Tibial nerve (tissue), 4 donors: ENCODE data around the gene KRT85. TPM values are rescaled to one million over a fixed set of nuclear protein-coding genes. Genes with fewer than 3 reads are reported as not detected.

Experiments
- DNase-seq, 2 donors: peaks; one replicate each; pipeline ENCODE4 v3.0.0-alpha.2; 2019; ENCODE audit warnings: low spot score in 2 of 2
- H3K27ac ChIP-seq, 4 donors: fragments of 200-600 bp; sonication (generic) in 3 of 4; one replicate each; pipeline ENCODE4 v1.5.1; 2017 to 2019; ENCODE audit warnings: mild to moderate bottlenecking in 1 of 4
- H3K27me3 ChIP-seq, 2 donors: fragments of 200-600 bp; sonication (generic) in 1 of 2; one replicate each; pipeline versions ENCODE4 v1.5.1 to v1.6.0; 2017 to 2019
- H3K36me3 ChIP-seq, 3 donors: fragments of 200-600 bp; sonication (generic); one replicate each; pipeline ENCODE4 v1.5.1; 2018 to 2019
- H3K4me1 ChIP-seq, 4 donors: fragments of 200-600 bp; sonication (generic) in 3 of 4; one replicate each; pipeline ENCODE4 v1.5.1; 2017 to 2019
- H3K4me3 ChIP-seq, 4 donors: fragments of 200-600 bp; sonication (generic) in 3 of 4; one replicate each; pipeline ENCODE4 v1.5.1; 2017 to 2019; ENCODE audit warnings: mild to moderate bottlenecking in 1 of 4, moderate library complexity in 1 of 4
- H3K9me3 ChIP-seq, 4 donors: fragments of 200-600 bp; sonication (generic) in 3 of 4; one replicate each; pipeline ENCODE4 v1.5.1; 2017 to 2019
- CTCF ChIP-seq, 5 experiments: fragments of 200-600 bp in 3 of 5; fragments of 450-650 bp in 2 of 5; sonication (generic) in 3 of 5; IDR thresholded peaks; one replicate each; pipeline ENCODE4 v1.5.1; 2016 to 2019; ENCODE audit warnings: antibody characterized with exemption in 5 of 5, mild to moderate bottlenecking in 3 of 5, moderate library complexity in 2 of 5
- EP300 ChIP-seq, 2 donors: sonication (generic); formaldehyde crosslinking; IDR thresholded peaks; one replicate each; pipeline ENCODE4 v1.6.1; 2017; ENCODE audit warnings: antibody characterized with exemption in 2 of 2, mild to moderate bottlenecking in 1 of 2
- POLR2A ChIP-seq, 2 donors: fragments of 450-650 bp; IDR thresholded peaks; one replicate each; pipeline ENCODE4 v1.6.1; 2017; ENCODE audit warnings: antibody characterized with exemption in 2 of 2, mild to moderate bottlenecking in 2 of 2, moderate library complexity in 2 of 2
- WGBS, 2 donors: methylation state at CpG; one replicate each; pipeline ENCODE4 v1.1.5; 2018; 5-methylcytosine and 5-hydroxymethylcytosine counted together
- total RNA-seq, 4 donors: library from RNA; depleted of rRNA; stranded (reverse); fragments of >200 nt; gene quantifications; one replicate each; pipeline ENCODE4 v1.1.0, GENCODE V29; 2016

Gene KRT85
- total RNA-seq, 4 donors from 2014 or later: not detected

- WGBS, 2 donors: 71 to 85% methylated on average over 2 of the region's 2 CpGs
- no peak overlapping the region for H3K27ac ChIP-seq
- no peaks in the 10 kb centered on the region for H3K4me1 ChIP-seq
- H3K4me3 ChIP-seq: no peak overlapping the region
- H3K27me3 ChIP-seq: peaks cover 0 to 7% of the 10 kb centered on the region in 2 donors
- TF ChIP-seq EP300 (IDR thresholded peaks at IDR 0.05) (no peak), CTCF (IDR thresholded peaks at IDR 0.05) (no peak), POLR2A (IDR thresholded peaks at IDR 0.05) (no peak)
- DNase-seq: no peak
- no peaks in the 10 kb centered on the region for H3K36me3 ChIP-seq
- peaks cover 0 to 20% (median 3%) of the 10 kb centered on the region in 4 donors for H3K9me3 ChIP-seq
Observed at GRCh38 chr12:52342781-52343490, 24.3 kb downstream of the KRT85 start.

GRCh38 chr12:52341066-52341580 lies 26.2 kb downstream of the KRT85 start:
- DNase-seq: no peak
- Histone ChIP-seq H3K4me1 (no peaks in the 10 kb centered on the region), H3K4me3 (no peak overlapping the region), H3K27me3 (peaks cover 0 to 7% of the 10 kb centered on the region in 2 donors), H3K27ac (no peak overlapping the region), H3K36me3 (no peaks in the 10 kb centered on the region), H3K9me3 (peaks cover 0 to 34% (median 7%) of the 10 kb centered on the region in 4 donors)
- TF ChIP-seq POLR2A (IDR thresholded peaks at IDR 0.05) (no peak), EP300 (IDR thresholded peaks at IDR 0.05) (no peak)
- 88 to 89% methylated on average over 5 to 12 of the region's 14 CpGs for WGBS, 2 donors

- no peak for DNase-seq
- 83 to 87% methylated on average over 10 of the region's 10 CpGs for WGBS, 2 donors
- Histone ChIP-seq H3K4me3 (no peak overlapping the region), H3K9me3 (peaks cover 0 to 35% (median 8%) of the 10 kb centered on the region in 4 donors), H3K27me3 (peaks cover 0 to 3% of the 10 kb centered on the region in 2 donors), H3K27ac (no peak overlapping the region), H3K4me1 (no peaks in the 10 kb centered on the region), H3K36me3 (no peaks in the 10 kb centered on the region)
- no peak for TF ChIP-seq POLR2A (IDR thresholded peaks at IDR 0.05)
- no peak for TF ChIP-seq CTCF (IDR thresholded peaks at IDR 0.05)
- TF ChIP-seq EP300 (IDR thresholded peaks at IDR 0.05): no peak
Observed at GRCh38 chr12:52338241-52338960, 28.9 kb downstream of the KRT85 start.

GRCh38 chr12:52337054-52337453 lies 30.2 kb downstream of the KRT85 start:
- Histone ChIP-seq H3K27me3 (peaks cover 0 to 3% of the 10 kb centered on the region in 2 donors), H3K9me3 (peaks cover 0 to 24% (median 7%) of the 10 kb centered on the region in 4 donors), H3K4me1 (no peaks in the 10 kb centered on the region), H3K27ac (no peak overlapping the region), H3K4me3 (no peak overlapping the region), H3K36me3 (no peaks in the 10 kb centered on the region)
- WGBS, 2 donors: 56 to 57% methylated on average over 1 of the region's 1 CpG
- TF ChIP-seq EP300 (IDR thresholded peaks at IDR 0.05) (no peak), CTCF (IDR thresholded peaks at IDR 0.05) (no peak), POLR2A (IDR thresholded peaks at IDR 0.05) (no peak)
- no peak for DNase-seq

GRCh38 chr12:52336641-52337040 lies 30.6 kb downstream of the KRT85 start:
- Histone ChIP-seq H3K27ac (no peak overlapping the region), H3K4me3 (no peak overlapping the region), H3K4me1 (no peaks in the 10 kb centered on the region), H3K9me3 (peaks cover 0 to 24% (median 7%) of the 10 kb centered on the region in 4 donors), H3K36me3 (no peaks in the 10 kb centered on the region), H3K27me3 (peaks cover 0 to 3% of the 10 kb centered on the region in 2 donors)
- no peak for TF ChIP-seq EP300 (IDR thresholded peaks at IDR 0.05)
- WGBS, 2 donors: 63 to 84% methylated on average over 2 of the region's 2 CpGs
- no peak for DNase-seq
